IPS DF 6.9 (cell line): ENCODE data around the gene ADGRV1.
"Not testable (repeated sequence)": the region's sequence is repeated elsewhere in the genome, so short reads cannot be mapped to it uniquely, and the experiment has no call there.

Experiments
- DNase-seq: peaks from one replicate; pipeline ENCODE4 v3.0.0-alpha.2; 2013; ENCODE audit warnings: low read depth, low spot score
- H3K27ac ChIP-seq: one replicate; pipeline ENCODE4 v1.5.1; 2013; ENCODE audit warnings: low read length, control low read depth
- H3K27me3 ChIP-seq: 2 replicates; pipeline ENCODE4 v1.6.1; 2013; ENCODE audit warnings: mild to moderate bottlenecking, low read length; ENCODE audit not compliant: control insufficient read depth, insufficient read depth
- H3K36me3 ChIP-seq: 2 replicates; pipeline ENCODE4 v1.6.1; 2013; ENCODE audit warnings: low read length; ENCODE audit not compliant: control insufficient read depth, insufficient read depth
- H3K4me1 ChIP-seq: 2 replicates; pipeline ENCODE4 v1.6.1; 2013; ENCODE audit warnings: low read length; ENCODE audit not compliant: control insufficient read depth, insufficient read depth
- H3K4me3 ChIP-seq: 2 replicates; pipeline ENCODE4 v1.5.1; 2013; ENCODE audit warnings: mild to moderate bottlenecking, low read length
- H3K9me3 ChIP-seq: 2 replicates; pipeline ENCODE4 v1.6.1; 2013; ENCODE audit warnings: low read length, inconsistent platforms; ENCODE audit not compliant: control insufficient read depth, insufficient read depth
- WGBS: extraction: QIAGEN DNeasy Blood & Tissue Kit; methylation state at CpG from one replicate; pipeline ENCODE4 v1.1.7; 2013; ENCODE audit warnings: mixed read lengths, missing lambda C conversion rate; ENCODE audit not compliant: insufficient read length, insufficient coverage; 5-methylcytosine and 5-hydroxymethylcytosine counted together

The ADGRV1 gene

GRCh38 chr5:90595766-90596165 is 37.2 kb downstream of the ADGRV1 start:
- H3K4me1 ChIP-seq, H3K27ac ChIP-seq, H3K9me3 ChIP-seq, H3K36me3 ChIP-seq, DNase-seq, H3K4me3 ChIP-seq, H3K27me3 ChIP-seq: not testable (repeated sequence)
- WGBS: no CpG with 5 or more reads among the region's 34 CpGs

DNA sequence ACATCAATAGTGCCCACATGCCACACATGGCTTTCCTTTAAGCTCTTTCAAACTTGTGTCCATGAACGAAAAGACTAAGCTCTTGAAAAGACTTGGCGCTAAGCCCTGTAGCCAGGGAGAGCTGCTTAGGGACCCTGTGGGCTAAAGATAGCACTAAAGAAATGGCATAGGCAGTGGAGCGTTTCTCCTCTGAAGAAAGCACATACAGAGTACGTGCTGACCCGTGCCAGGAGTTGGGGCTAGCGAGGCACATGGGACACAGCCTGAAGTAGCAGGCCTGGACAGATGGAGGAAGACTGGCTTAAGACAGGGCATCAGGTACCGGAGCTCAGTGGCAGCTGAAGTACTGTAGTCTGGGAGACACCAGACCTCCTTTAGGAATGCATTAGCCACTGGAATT is 39.7 kb downstream of the ADGRV1 start:
- Histone ChIP-seq H3K27me3 (no peaks in the 10 kb centered on the region), H3K4me1 (no peaks in the 10 kb centered on the region), H3K9me3 (no peaks in the 10 kb centered on the region), H3K4me3 (no peak overlapping the region), H3K27ac (no peak overlapping the region), H3K36me3 (no peaks in the 10 kb centered on the region)
- WGBS: no CpG with 5 or more reads among the region's 7 CpGs
- DNase-seq: no peak

DNA sequence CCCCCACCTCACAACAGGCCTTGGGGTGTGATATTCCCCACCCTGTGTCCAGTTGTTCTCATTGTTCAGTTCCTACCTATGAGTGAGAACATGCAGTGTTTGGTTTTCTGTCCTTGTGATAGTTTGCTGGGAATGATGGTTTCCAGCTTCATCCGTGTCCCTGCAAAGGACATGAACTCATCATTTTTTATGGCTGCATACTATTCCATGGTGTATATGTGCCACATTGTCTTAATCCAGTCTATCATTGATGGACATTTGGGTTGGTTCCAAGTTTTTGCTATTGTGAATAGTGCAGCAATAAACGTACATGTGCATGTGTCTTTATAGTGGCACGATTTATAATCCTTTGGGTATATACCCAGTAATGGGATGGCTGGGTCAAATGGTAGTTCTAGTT is 41.7 kb downstream of the ADGRV1 start:
- not testable (repeated sequence) for H3K27me3 ChIP-seq, DNase-seq, H3K36me3 ChIP-seq, H3K4me3 ChIP-seq, H3K27ac ChIP-seq, H3K4me1 ChIP-seq, H3K9me3 ChIP-seq
- no CpG with 5 or more reads among the region's 3 CpGs for WGBS

DNA sequence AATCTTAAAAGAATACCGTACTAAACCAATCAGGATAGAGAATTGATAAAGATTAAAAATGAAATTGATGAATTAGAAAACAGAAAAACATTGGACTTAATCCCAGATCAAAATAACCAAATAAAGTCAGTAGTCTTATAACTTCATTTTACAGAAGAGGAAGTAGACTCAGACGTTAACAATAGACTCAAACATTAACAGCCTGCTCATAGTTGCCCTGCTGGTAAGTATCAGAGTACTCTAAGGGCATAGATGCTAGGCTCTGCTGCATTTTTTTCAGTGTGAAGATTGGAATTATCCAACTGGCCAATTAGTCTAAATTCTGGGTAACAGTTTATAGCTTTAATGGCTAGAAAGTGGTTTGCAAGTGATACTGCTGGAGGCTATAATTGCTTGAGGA is 42.9 kb downstream of the ADGRV1 start:
- Histone ChIP-seq H3K27ac (no peak overlapping the region), H3K9me3 (no peaks in the 10 kb centered on the region), H3K36me3 (no peaks in the 10 kb centered on the region), H3K4me1 (no peaks in the 10 kb centered on the region), H3K4me3 (no peak overlapping the region), H3K27me3 (no peaks in the 10 kb centered on the region)
- DNase-seq: no peak
- WGBS: no CpG with 5 or more reads among the region's 2 CpGs

GRCh38 chr5:90602681-90603080 is 44.1 kb downstream of the ADGRV1 start:
- no CpG with 5 or more reads among the region's 1 CpG for WGBS
- no peaks in the 10 kb centered on the region for H3K36me3 ChIP-seq
- DNase-seq: no peak

DNA sequence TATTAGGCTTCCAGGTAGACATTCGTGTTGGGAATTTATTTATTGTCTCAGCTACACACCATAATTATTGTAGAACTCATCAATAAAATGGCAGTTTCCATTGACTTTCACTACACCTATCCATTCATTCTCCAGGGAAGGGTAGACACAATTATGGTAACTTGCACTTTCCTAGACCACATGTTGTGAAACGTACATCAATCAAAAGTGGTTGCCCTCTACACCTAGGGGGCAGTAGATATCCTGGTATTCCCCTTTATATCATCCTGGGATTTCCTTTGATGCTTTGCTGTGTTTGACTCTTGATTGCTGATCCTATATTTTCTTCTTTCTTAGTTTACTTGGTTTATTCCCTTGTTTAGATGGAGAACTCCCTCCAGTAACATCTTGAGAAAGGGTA is 47.9 kb downstream of the ADGRV1 start:
- Histone ChIP-seq H3K9me3 (no peaks in the 10 kb centered on the region), H3K27ac (no peak overlapping the region), H3K4me1 (no peaks in the 10 kb centered on the region), H3K27me3 (no peaks in the 10 kb centered on the region), H3K36me3 (no peaks in the 10 kb centered on the region), H3K4me3 (no peak overlapping the region)
- DNase-seq: no peak
- no CpG with 5 or more reads among the region's 2 CpGs for WGBS

More at GRCh38 chr5:90602681-90603080, 44.1 kb downstream of the ADGRV1 start:
- Histone ChIP-seq H3K4me1 (no peaks in the 10 kb centered on the region), H3K9me3 (no peaks in the 10 kb centered on the region), H3K4me3 (no peak overlapping the region), H3K27me3 (no peaks in the 10 kb centered on the region), H3K27ac (no peak overlapping the region)

DNA sequence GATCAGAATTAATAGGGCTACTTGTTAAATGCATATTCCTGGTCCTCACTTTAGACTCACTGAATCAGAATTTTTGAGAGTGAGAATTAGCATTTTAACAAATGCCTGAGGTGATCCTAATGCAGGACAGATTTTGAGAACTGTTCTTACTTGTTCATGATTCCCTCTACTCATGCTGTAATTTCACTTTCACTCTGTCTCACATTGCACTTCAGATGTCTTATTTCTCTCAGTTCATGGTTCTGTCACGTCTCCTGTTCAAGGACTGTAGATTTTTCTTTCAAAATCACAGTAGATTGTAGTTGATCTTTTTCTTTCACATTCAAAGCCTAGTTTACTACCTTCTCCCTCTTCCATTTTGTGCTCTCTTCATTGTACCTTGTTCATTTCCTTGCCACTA is 54.3 kb downstream of the ADGRV1 start:
- WGBS: no CpG with 5 or more reads among the region's 1 CpG
- DNase-seq: no peak
- no peak overlapping the region for H3K27ac ChIP-seq
- no peaks in the 10 kb centered on the region for H3K27me3 ChIP-seq
- H3K4me1 ChIP-seq: no peaks in the 10 kb centered on the region
- H3K36me3 ChIP-seq: no peaks in the 10 kb centered on the region
- H3K9me3 ChIP-seq: no peaks in the 10 kb centered on the region
- H3K4me3 ChIP-seq: no peak overlapping the region

DNA sequence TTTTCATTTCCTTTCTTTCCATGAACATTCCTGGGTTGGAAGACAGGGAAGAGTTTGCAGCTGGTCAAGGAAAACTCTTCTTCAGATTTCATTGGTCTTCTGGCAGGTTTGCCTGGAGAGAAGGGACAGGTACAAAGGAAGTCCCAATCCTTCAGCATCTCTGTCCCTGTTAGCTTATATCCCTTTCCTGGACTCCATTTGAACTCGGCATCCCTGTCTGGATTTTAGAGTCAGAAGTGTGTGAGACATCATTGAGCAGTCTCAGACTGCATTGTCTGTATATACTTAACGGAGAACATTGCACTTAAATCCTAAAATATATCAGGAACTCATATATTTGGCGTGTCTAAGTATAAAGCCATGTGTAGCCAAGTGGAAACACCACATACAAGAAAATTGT is 54.9 kb downstream of the ADGRV1 start:
- no CpG with 5 or more reads among the region's 3 CpGs for WGBS
- no peak overlapping the region for H3K4me3 ChIP-seq
- DNase-seq: no peak
- H3K4me1 ChIP-seq: no peaks in the 10 kb centered on the region
- no peaks in the 10 kb centered on the region for H3K27me3 ChIP-seq
- H3K9me3 ChIP-seq: no peaks in the 10 kb centered on the region
- no peaks in the 10 kb centered on the region for H3K36me3 ChIP-seq
- H3K27ac ChIP-seq: no peak overlapping the region

DNA sequence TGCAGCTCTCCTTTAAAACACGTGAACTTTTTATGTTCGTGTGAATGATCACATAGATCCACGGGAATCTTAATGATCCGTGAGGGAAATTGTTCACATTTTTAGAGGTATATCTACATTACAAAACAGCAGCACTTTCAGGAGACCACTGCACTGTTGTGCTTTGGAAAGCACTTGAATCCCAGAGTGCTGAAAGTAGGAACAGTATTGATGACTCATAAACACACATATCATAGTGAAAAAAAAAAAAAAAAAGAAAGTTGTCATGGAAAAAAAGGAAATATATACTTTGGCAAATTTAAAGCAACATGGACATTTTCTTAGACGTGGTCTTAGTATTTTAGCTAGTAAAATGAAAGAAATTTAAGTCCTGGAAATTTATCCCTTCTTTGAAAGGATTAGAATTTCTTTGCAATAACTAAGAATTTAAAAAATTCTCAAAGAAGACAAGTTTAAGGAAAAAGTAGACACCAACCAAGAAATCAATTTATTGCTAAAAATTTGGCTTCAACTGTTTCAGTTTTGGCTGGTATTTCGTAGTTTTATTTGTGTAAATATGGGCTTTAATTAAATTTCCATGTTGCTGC is 55.4 kb downstream of the ADGRV1 start:
- WGBS: no CpG with 5 or more reads among the region's 6 CpGs
- H3K27ac ChIP-seq: no peak overlapping the region
- H3K9me3 ChIP-seq: no peaks in the 10 kb centered on the region
- no peak for DNase-seq
- H3K4me3 ChIP-seq: no peak overlapping the region
- no peaks in the 10 kb centered on the region for H3K36me3 ChIP-seq
- no peaks in the 10 kb centered on the region for H3K4me1 ChIP-seq
- no peaks in the 10 kb centered on the region for H3K27me3 ChIP-seq

- Histone ChIP-seq H3K27ac (no peak overlapping the region), H3K9me3 (no peaks in the 10 kb centered on the region), H3K27me3 (no peaks in the 10 kb centered on the region), H3K4me1 (no peaks in the 10 kb centered on the region), H3K4me3 (no peak overlapping the region), H3K36me3 (no peaks in the 10 kb centered on the region)
- 100% methylated on average over 2 of the region's 3 CpGs for WGBS
- DNase-seq: no peak
These were observed 56.8 kb downstream of the ADGRV1 start for GRCh38 chr5:90615355-90615754.

GRCh38 chr5:90618071-90618470 is 59.5 kb downstream of the ADGRV1 start:
- no CpG with 5 or more reads among the region's 5 CpGs for whole genome bisulfite sequencing
- Histone ChIP-seq H3K27ac (no peak overlapping the region), H3K4me3 (no peak overlapping the region), H3K36me3 (no peaks in the 10 kb centered on the region), H3K27me3 (no peaks in the 10 kb centered on the region), H3K9me3 (no peaks in the 10 kb centered on the region), H3K4me1 (no peaks in the 10 kb centered on the region)
- DNase-seq: no peak
